ENCODE data around the gene LEUTX.

- TF ChIP-seq GATA2 (IDR thresholded peaks at IDR 0.05; ENCODE audit: low read depth, low read length) (no peak), GATA3 (IDR thresholded peaks at IDR 0.05; ENCODE audit: low read depth, low read length) (no peak)
Observed at GRCh38 chr19:39746836-39747529, 31.7 kb upstream of the LEUTX start.
